Liver (tissue), 9 donors: ENCODE data around the gene SLC66A2. TPM values are rescaled to one million over a fixed set of nuclear protein-coding genes. Genes with fewer than 3 reads are reported as not detected.

Source experiments
- DNase-seq: peaks from one replicate; pipeline ENCODE4 v3.0.0-alpha.2; 2017; ENCODE audit warnings: low spot score
- H3K27ac ChIP-seq, 2 donors: one replicate each; pipeline ENCODE4 v1.7.0; 2013; ENCODE audit warnings: inconsistent platforms in 2 of 2, low read length in 2 of 2, control low read depth in 1 of 2, low read depth in 1 of 2, mild to moderate bottlenecking in 1 of 2
- H3K27me3 ChIP-seq, 4 donors: one replicate each; pipeline versions ENCODE4 v1.6.1 to v1.7.0; 2013; ENCODE audit warnings: low read length in 3 of 4, inconsistent platforms in 1 of 4, mild to moderate bottlenecking in 1 of 4, moderate library complexity in 1 of 4; ENCODE audit not compliant: control insufficient read depth in 4 of 4, insufficient read depth in 4 of 4
- H3K36me3 ChIP-seq, 4 donors: one replicate each; pipeline versions ENCODE4 v1.6.1 to v1.7.0; 2013; ENCODE audit warnings: low read length in 3 of 4, mild to moderate bottlenecking in 3 of 4, low read depth in 1 of 4, moderate library complexity in 1 of 4; ENCODE audit not compliant: control insufficient read depth in 4 of 4, insufficient read depth in 3 of 4
- H3K4me1 ChIP-seq, 4 donors: one replicate each; pipeline versions ENCODE4 v1.6.1 to v1.7.0; 2013; ENCODE audit warnings: low read length in 3 of 4, mild to moderate bottlenecking in 3 of 4, moderate library complexity in 1 of 4; ENCODE audit not compliant: control insufficient read depth in 4 of 4, insufficient read depth in 4 of 4
- H3K4me3 ChIP-seq, 3 donors: one replicate each; pipeline versions ENCODE4 v1.6.1 to v1.7.0; 2013; ENCODE audit warnings: low read length in 3 of 3, control low read depth in 1 of 3, low read depth in 1 of 3, mild to moderate bottlenecking in 1 of 3
- H3K9ac ChIP-seq, 2 donors: one replicate each; pipeline ENCODE4 v1.7.0; 2013; ENCODE audit warnings: low read length in 2 of 2, mild to moderate bottlenecking in 2 of 2, moderate library complexity in 2 of 2, control low read depth in 1 of 2, low read depth in 1 of 2
- H3K9me3 ChIP-seq, 4 donors: one replicate each; pipeline versions ENCODE4 v1.6.1 to v1.7.0; 2013; ENCODE audit warnings: low read length in 3 of 4; ENCODE audit not compliant: control insufficient read depth in 4 of 4
- EGR1 ChIP-seq, 2 donors: IDR thresholded peaks; 2 replicates each; pipeline ENCODE4 v1.6.1; 2016 to 2018; ENCODE audit warnings: antibody characterized with exemption in 2 of 2, low read depth in 2 of 2
- FOXA1 ChIP-seq: IDR thresholded peaks from 2 replicates; pipeline ENCODE4 v1.6.1; 2016; ENCODE audit warnings: antibody characterized with exemption
- FOXA2 ChIP-seq: IDR thresholded peaks from 2 replicates; pipeline ENCODE4 v1.6.1; 2016; ENCODE audit warnings: antibody characterized with exemption
- GABPA ChIP-seq, 2 donors: IDR thresholded peaks in 1 of 2; conservative IDR thresholded peaks in 1 of 2; 2 replicates each; pipeline ENCODE4 v1.6.1; 2016; ENCODE audit warnings: antibody characterized with exemption in 2 of 2, mild to moderate bottlenecking in 1 of 2, moderate library complexity in 1 of 2
- HNF4A ChIP-seq, 2 donors: conservative IDR thresholded peaks; 2 replicates each; pipeline ENCODE4 v1.6.1; 2016; ENCODE audit warnings: antibody characterized with exemption in 2 of 2, mild to moderate bottlenecking in 2 of 2
- HNF4G ChIP-seq: IDR thresholded peaks from 2 replicates; pipeline ENCODE4 v1.6.1; 2016; ENCODE audit warnings: antibody characterized with exemption
- JUND ChIP-seq, 2 donors: IDR thresholded peaks; 2 replicates each; pipeline ENCODE4 v1.6.1; 2016; ENCODE audit warnings: antibody characterized with exemption in 2 of 2
- NR2F2 ChIP-seq: IDR thresholded peaks from 2 replicates; pipeline ENCODE4 v1.6.1; 2016; ENCODE audit warnings: antibody characterized with exemption
- RAD21 ChIP-seq, 2 donors: IDR thresholded peaks; 2 replicates each; pipeline ENCODE4 v1.6.1; 2016; ENCODE audit warnings: antibody characterized with exemption in 2 of 2, mild to moderate bottlenecking in 2 of 2
- REST ChIP-seq: IDR thresholded peaks from 2 replicates; pipeline ENCODE4 v1.6.1; 2016; ENCODE audit warnings: antibody characterized with exemption, mild to moderate bottlenecking
- RXRA ChIP-seq, 2 donors: IDR thresholded peaks; 2 replicates each; pipeline ENCODE4 v1.6.1; 2017 to 2018; ENCODE audit warnings: antibody characterized with exemption in 2 of 2, mild to moderate bottlenecking in 1 of 2
- SP1 ChIP-seq: IDR thresholded peaks from 2 replicates; pipeline ENCODE4 v1.6.1; 2018; ENCODE audit warnings: antibody characterized with exemption, mild to moderate bottlenecking
- TAF1 ChIP-seq: conservative IDR thresholded peaks from 2 replicates; pipeline ENCODE4 v1.6.1; 2016; ENCODE audit warnings: antibody characterized with exemption, mild to moderate bottlenecking
- YY1 ChIP-seq: IDR thresholded peaks from 2 replicates; pipeline ENCODE4 v1.6.1; 2016; ENCODE audit warnings: antibody characterized with exemption, mild to moderate bottlenecking
- ZBTB33 ChIP-seq: IDR thresholded peaks from 2 replicates; pipeline ENCODE4 v1.6.1; 2016; ENCODE audit warnings: antibody characterized with exemption
- WGBS: extraction: QIAGEN DNeasy Blood & Tissue Kit; methylation state at CpG from one replicate; pipeline ENCODE4 v1.1.7; 2013; 5-methylcytosine and 5-hydroxymethylcytosine counted together
- polyA plus RNA-seq, 2 donors: library from polyadenylated mRNA; stranded (reverse) in 1 of 2; unstranded in 1 of 2; fragments of 200-250 nt in 1 of 2; fragments of >200 nt in 1 of 2; fragmentation: Nextera tagmentation in 1 of 2; extraction: Ambion mirVana in 1 of 2; gene quantifications; one replicate each; pipeline versions ENCODE4 v1.2.1 to v1.2.3, GENCODE V29; 2013 to 2015
- total RNA-seq, 2 donors: library from RNA; depleted of rRNA; stranded (reverse); fragments of >200 nt; gene quantifications; one replicate each; pipeline ENCODE4 v1.2.3, GENCODE V29; 2014
- TF ChIP-seq, protein P1 (sequence below): IDR thresholded peaks from 2 replicates; pipeline ENCODE4 v1.6.1; 2016; ENCODE audit warnings: antibody characterized with exemption
- TF ChIP-seq, protein P2 (sequence below): IDR thresholded peaks from 2 replicates; pipeline ENCODE4 v1.6.1; 2016; ENCODE audit warnings: antibody characterized with exemption
- TF ChIP-seq, protein P3 (sequence below): fragments of 150-350 bp; IDR thresholded peaks from 2 replicates; pipeline ENCODE4 v1.5.1; 2017; ENCODE audit warnings: improper control_type of control experiment, low read depth, low read length; ENCODE audit not compliant: missing input control
- donor health status: healthy.
- donor health status: healthy.
- donor health status: healthy.
- donor health status: healthy.
- donor health status: healthy.

SLC66A2 gene
- total and polyA plus RNA-seq, 4 donors: 47.8 to 107 (median 67.9) TPM

GRCh38 chr18:79936641-79937040, 14.8 kb downstream of the SLC66A2 start (continued):
- peak; percentile 41 for TF ChIP-seq ZBTB33

DNA sequence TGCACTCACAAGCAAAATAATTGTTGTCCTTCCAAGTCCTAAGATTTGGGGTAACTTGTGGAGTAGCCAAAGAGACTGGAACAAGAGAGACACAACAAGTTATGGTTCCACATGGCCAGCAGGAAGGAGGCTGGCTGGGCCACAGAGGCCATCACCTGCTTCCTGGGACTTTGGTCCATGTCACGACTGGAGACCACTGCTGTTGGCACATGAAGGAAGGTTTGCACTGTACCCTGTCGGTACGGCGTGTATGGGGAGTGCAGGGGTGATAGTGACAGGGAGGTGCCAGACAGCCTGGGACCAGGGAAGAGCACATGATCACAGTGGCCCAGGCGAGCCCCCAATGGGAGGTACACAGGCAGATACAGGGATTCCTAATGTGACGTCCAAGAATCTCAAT, 15.5 kb downstream of the SLC66A2 start:
- no peak for TF ChIP-seq FOXA1
- no peak for TF ChIP-seq YY1
- TF ChIP-seq, protein P1, sequence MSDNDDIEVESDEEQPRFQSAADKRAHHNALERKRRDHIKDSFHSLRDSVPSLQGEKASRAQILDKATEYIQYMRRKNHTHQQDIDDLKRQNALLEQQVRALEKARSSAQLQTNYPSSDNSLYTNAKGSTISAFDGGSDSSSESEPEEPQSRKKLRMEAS: no peak
- TF ChIP-seq EGR1 (IDR thresholded peaks at IDR 0.05; ENCODE audit: low read depth in 2 of 2): no peak
- TF ChIP-seq RXRA (IDR thresholded peaks at IDR 0.05): no peak
- TF ChIP-seq TAF1: no peak
- TF ChIP-seq REST: no peak
- TF ChIP-seq JUND (IDR thresholded peaks at IDR 0.05): no peak
- no peak for TF ChIP-seq HNF4G
- no peak for TF ChIP-seq GABPA (IDR thresholded peaks at IDR 0.05 in 1 of 2, conservative IDR thresholded peaks at IDR 0.05 in 1 of 2)
- no peak for TF ChIP-seq FOXA2
- no peak for TF ChIP-seq HNF4A (conservative IDR thresholded peaks at IDR 0.05)
- no peak for TF ChIP-seq SP1
- no peak for TF ChIP-seq ZBTB33
- no peak for TF ChIP-seq RAD21 (IDR thresholded peaks at IDR 0.05)
- TF ChIP-seq, protein P2, sequence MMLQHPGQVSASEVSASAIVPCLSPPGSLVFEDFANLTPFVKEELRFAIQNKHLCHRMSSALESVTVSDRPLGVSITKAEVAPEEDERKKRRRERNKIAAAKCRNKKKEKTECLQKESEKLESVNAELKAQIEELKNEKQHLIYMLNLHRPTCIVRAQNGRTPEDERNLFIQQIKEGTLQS: no peak
- TF ChIP-seq, protein P3, sequence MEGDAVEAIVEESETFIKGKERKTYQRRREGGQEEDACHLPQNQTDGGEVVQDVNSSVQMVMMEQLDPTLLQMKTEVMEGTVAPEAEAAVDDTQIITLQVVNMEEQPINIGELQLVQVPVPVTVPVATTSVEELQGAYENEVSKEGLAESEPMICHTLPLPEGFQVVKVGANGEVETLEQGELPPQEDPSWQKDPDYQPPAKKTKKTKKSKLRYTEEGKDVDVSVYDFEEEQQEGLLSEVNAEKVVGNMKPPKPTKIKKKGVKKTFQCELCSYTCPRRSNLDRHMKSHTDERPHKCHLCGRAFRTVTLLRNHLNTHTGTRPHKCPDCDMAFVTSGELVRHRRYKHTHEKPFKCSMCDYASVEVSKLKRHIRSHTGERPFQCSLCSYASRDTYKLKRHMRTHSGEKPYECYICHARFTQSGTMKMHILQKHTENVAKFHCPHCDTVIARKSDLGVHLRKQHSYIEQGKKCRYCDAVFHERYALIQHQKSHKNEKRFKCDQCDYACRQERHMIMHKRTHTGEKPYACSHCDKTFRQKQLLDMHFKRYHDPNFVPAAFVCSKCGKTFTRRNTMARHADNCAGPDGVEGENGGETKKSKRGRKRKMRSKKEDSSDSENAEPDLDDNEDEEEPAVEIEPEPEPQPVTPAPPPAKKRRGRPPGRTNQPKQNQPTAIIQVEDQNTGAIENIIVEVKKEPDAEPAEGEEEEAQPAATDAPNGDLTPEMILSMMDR: no peak
- no peak for TF ChIP-seq NR2F2
- Histone ChIP-seq H3K9me3 (no peaks in the 10 kb centered on the region), H3K27ac (peak overlapping the region; percentile 65 to 86), H3K27me3 (no peaks in the 10 kb centered on the region), H3K36me3 (peaks cover 3 to 5% (median 3%) of the 10 kb centered on the region in 4 donors), H3K9ac (peak overlapping the region in 1 of 2 donors; percentile 16), H3K4me1 (peaks cover 24 to 73% (median 64%) of the 10 kb centered on the region in 4 donors), H3K4me3 (peak overlapping the region in 2 of 3 donors; percentile 6 to 8)
- no peak for DNase-seq
- 59% methylated on average over 6 of the region's 6 CpGs for WGBS
